GM19240 (cell line): ENCODE measurements around the gene BCKDHB.

Source experiments
- DNase-seq: peaks from one replicate; pipeline ENCODE4 v3.0.0; 2011; ENCODE audit warnings: low spot score; ENCODE audit not compliant: insufficient read length

The BCKDHB gene

DNA sequence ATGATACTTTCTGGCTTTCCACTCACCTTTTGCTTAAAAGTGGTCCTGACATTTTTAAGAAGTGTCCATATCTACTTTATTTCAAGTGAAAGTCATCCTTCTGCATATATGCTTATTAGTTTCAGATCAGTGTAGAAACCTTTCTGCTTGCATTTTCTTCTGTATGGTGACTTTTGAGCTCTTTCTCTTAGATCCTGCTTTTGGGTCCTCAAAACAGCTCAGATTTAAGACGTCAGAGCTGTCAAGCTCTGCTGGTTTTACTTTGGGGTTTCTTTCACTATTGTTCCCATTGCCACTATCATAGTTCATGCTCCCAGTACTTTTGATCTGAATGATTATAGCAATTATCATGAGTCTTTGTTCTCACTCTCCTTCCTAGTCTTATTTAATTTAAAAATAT, 41.7 kb downstream of the BCKDHB start:
- no peak for DNase-seq

DNA sequence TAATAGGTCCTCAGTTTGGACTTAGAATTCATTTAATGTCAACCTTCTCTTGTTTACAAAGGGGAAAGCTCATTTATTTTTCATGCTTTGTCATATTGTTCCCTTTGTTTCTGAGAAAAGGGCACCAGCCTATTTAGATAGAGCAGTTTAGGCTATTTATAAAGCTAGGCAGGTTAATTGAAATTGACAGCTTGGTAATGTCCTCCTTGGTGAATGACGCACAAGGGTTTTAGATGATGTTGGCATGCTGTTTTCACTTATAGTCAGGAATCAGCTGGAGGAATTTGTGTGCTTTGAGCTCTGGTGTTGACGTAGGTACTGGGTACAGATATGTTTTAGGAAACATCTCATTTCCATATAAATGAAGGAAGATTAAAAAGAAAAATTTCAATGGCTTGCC, 45.2 kb downstream of the BCKDHB start:
- no peak for DNase-seq

DNA sequence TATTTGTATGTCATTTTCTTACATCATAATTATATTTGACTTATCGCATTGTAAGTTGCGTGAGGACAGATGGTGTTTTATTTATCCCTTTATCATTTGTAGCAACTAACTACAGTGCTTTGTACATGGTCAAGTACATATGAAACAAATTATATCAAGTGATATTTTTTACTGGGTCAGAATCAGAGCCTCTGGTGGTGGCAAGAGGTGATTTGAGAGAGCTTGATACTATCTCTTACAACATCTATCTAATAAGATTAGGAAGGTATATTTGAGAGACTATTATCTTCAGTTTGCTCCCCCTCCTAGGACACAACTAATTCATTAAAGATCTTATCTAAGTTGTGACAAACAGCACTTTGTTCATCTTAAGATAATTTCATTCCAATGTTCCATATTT, 47.7 kb downstream of the BCKDHB start:
- no peak for DNase-seq

DNA sequence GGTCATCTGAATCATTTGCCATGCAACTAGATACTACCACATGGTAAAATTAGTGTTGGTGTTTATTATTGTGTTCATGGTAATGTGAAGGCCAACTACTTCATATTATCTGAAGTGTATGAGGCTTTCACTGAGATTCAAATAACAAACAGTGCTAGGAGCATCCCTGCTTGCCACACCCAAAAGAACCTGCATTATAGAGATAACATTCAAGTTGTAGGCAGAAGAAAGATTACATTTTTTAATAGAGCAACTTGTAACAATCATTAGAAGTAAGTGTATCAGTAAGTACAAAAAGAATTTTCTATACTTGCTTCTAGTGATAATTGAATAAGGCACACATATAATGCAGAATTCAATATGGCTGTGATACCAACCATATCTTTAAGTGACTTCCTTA, 49.8 kb downstream of the BCKDHB start:
- no peak for DNase-seq

DNA sequence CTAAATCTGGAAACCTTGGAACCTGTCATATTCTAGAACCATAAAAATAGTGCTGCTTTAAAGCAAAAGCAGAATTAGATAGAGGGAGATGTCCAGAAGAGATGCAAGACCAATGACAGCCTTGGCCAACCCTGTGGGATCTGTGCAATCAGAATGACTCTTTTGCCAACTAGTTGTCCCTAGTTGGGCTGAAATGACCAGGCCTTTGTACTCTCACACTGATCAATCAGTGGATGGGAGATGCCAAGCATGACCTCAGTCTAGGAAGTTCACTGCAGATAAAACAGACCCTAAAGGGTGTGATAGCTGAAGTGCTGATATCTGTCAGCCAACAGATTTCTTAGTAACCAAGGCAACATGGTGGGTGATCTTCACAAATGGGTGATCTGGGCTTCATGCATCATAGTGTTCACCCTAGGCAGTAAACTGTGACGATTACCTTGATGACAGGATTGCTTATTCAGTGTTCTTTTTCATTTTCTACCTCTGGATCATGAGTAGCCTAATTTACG, 52.1 kb downstream of the BCKDHB start:
- DNase-seq, result no peak

DNA sequence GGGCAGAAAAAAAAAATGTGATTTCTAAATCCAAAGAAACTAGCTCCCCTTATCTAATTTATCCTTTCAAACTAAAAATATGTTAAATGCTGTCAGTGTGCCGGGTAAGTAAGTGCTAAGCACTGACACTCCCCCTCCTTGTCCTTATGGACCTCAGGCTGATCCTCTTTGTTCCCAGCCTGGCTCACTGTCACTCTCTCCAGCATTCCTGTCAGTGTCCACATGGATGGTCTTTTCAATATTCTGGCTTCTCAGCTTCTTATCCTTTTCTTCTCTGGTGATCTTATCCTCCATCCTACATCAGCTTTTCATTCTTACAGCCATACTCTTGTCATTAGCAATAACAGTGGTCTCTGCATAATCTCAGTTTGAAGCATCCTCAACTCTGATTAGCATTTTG, 55.0 kb downstream of the BCKDHB start:
- DNase-seq, result no peak

DNA sequence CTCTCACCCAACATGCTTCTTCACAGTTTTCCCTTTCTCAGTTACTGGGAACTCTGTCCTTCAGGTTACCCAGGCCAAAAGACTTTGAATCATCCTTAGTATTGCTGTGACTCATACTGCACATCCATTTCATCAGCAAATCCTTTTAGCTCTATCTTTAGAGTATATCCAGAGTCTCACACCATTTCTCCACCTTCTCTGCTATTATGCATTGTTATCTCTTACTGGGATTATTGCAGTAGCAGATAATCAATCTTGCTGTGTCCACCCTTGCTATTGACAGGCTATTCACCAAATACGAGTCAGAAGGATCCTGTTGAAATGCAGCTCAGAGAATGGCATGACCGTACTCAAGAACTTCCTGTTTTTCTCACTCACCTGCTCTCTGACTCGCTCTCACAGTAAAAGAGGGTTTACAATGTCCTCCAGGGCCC, 57.3 kb downstream of the BCKDHB start:
- DNase-seq, result no peak

DNA sequence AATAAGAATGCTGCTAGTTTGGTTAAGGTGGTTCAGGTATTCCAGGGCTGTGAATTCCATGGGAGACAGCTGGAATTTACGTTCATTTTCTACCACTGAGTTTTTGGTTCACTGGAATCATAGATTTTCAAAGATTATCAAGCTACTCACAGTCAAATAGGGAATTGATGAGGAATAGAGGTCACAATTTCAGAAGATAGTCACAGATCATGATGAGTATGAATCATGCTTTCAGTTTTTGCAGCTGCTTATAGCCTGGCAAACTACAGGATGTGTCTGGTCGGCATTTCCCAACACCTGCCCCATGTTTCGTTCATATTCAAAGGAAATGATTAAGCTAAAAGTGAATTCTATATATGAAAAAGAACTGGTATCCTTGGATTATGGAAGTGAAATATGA, 58.7 kb downstream of the BCKDHB start:
- no peak for DNase-seq

DNA sequence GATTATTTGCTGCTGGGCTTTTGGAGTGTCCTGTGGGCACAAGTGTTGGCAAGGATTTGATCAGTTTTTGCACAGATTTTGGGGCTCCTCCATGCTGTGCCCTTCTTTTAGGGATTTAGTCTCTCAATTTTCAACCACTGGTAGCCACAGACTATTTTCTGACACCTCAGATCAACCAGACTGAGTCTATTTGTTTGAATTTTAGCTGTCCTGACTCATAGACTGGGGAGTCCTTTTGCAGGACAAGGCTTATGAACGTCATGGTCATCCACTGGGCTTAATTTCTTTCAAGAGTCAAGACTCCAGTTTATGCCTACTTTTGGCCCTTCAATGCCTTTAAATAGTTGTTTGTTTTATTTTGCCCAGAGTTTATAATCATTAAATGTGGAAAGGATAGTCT, 59.3 kb downstream of the BCKDHB start:
- DNase-seq, result no peak

DNA sequence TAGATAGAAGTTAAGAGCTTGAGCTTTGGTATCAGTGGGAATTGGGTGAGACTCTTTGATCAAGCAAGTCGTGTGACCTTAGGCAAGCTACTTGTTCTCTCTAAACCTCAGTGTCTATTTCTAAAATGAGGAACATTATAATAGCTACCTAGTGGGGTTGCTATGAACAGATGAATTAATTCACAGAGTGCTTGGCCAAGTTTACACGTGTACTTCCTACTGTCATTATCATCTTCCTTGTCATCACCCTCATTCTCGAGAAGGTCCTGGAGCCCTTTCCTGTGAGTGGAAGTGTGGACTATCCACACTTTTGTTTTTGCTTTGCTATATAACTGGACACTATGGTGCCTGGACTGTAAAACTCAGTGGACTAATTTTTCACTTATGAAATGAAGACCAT, 64.0 kb downstream of the BCKDHB start:
- DNase-seq, result no peak

DNA sequence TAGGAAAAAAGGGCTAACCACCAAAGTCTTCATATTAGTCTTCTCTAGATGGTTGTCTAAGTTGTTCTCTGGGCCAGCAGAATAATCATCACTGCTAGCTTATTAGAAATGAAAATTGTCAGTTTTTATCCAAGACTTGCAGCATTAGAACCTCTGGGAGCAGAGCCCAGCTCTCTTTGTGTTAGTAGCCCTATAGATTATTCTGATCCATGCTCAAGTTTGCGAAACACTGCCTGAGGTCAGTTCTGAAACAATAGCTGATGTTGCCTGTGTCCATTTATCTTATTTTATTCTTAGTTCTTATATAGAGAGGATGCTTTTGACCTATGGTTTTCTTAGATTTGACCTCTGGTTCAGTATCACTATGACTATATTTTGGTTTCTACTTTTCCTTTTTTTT, 66.9 kb downstream of the BCKDHB start:
- no peak for DNase-seq

DNA sequence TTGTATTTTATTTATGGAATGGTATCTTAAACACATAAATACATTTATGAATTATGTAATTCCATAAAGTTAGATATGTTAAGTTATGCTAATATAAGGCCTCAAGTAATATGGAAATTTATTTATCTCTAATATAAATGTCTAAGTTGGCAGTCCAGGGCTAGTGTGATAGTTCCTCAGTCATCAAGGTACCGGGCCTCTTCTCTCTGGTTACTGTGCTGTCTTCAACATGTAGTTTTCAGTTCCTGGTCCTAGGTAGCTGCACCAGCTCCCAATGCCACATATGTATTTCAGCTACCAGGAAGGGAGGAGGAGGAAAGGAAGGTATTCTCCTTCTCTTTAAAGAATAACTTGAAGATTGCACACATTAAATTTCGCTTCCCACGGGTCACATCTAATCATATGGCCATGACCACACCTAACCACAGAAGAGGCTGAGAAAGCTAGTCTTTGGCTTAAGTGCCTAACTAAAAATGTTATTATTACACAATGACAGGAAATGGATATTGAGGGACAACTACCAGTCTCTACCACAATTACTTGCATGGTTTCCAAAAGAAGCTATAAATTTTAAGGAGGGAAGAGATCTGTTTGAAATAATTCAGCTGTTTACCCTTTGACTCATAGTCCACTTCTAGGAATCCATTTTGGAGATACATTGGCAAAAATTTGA, 68.6 kb downstream of the BCKDHB start:
- DNase-seq, result no peak

DNA sequence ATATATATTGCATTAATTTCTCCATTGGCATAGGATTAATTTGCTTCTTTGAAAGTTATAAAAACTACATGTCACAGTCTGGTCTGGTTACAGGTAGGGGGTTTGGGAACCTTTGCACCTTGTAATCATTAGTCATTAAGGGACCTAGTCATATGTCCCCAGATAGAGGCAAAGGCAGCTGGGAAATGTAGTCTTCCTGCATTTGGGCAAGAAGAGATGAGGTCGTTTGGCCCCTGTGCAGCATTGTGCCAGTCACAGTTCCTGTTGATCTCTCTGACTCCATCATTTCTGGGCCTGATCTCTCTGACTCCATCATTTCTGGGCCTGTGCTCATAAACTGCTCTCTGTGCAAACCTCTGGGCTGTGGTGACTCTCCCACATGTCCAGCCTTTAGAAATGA, 73.2 kb downstream of the BCKDHB start:
- no peak for DNase-seq

DNA sequence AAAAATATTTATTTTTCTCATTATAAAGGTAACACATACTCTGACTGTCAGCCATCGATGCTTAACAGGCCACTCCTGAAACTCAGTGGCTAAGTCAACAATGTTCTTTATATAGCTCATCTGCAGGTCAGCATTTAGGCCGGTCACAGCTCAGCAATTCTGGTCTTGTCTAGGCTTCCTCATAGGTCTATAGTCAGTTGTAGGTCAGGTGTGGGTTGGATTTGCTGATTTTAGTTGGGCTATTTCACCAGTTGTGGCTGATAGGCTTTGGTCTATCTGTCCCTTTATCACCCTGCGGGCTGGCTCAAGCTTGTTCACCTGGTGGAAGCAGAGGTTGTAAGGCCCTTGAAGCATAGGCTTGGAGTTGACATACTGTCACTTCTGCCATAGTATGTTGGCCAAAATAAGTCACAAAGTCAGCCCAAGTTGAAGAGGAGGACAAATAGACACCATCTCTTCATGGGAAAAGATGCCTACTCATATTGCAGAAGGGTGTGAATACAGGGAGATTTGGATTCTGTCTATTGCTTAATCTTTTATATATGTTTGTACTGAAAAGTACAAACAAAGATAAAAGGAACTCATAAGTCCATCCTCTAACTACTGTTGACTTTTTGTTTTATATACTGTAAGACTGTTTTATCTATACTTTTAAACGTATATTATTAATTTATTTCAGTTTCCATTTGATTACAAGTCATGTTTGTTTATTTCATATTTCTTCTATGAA, 75.0 kb downstream of the BCKDHB start:
- DNase-seq, result no peak

DNA sequence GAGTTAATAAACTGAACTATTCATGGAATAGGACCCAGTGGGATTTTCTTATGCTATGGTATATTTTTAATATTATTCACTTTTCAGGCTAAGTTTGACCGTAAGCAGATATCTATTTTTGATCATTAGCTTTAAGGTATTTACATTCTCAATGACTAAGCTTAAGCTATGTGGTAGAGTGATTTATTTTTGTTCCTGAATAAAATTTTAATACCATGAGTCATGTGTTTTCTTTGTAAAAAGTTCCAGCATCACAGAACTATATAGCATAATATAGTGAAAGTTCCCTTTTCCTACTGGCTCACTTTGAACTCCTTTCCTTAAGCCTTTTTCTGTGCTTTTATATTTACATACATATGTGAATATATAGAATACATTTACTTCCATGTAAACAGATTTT, 75.8 kb downstream of the BCKDHB start:
- DNase-seq, result no peak

DNA sequence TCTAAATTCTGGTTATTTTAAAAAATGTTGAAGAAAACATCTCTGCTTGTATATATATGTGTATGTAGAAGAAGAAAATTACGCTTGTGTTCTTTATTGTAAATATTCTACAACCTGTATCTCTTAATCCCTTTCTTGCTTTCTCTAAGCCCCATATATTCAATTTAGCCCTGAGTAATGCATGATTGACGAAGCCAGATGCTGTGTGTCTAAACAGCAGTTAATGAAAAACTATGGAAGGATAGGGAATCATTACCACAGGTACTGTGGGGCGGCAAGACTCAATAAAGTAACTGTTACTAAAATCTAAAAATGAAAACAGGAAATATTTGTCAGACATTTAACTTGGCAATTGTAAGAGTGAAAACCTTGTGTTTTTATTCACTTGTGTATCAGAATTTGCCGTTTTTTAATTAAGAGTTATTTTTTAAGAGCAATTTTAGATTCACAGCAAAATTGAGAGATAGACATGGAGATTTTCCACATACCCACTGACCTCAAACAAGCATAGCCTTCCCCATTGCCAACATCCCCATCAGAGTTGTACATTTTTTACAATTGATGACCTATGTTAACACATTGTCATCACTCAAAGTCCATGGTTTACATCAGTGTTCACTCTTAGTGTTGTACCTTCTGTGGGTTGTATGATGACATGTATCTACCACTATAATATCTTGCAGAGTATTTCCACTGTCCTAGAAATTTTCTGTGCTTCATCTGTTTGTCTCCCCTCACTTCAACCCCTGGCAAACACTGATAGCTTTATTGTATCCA, 76.7 kb downstream of the BCKDHB start:
- DNase-seq, result no peak

DNA sequence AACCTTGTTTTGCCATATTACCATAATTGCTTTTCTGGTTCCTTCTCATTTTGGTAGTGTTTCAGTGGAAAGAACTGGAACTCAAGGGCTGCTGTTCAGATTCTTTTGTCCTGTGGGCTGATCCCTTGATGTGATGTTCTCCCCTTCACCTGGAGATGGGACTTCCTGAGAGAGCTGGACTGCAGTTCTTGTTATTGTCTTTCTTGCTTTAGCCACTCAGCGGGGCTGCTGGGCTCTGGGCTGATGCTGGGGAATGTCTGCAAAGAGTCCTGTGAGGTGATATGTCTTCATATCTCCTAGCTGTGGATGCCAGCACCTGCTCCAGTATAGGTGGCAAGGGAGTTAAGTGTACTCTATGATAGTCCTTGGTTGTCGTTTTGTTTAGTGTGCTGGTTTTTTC, 79.0 kb downstream of the BCKDHB start:
- DNase-seq, result no peak

DNA sequence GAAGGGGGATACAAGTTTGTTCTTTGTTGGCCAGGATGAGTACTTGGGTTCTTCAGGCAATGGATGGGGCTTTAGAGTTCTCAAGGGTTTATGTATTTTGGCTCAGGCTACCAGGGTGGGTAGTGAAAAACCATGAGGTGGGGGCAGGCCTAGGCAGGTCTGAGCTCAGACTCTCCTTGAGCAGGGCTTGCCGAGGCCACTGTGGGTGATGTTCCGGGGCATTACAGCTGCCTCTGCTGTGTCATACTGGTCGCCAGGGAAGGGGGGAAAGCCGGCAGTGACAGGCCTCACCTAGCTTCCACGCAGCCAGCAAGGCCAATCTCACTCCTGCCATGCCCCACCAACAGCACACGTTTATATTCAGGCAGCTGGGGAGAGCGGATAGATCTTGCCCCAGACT, 79.6 kb downstream of the BCKDHB start:
- no peak for DNase-seq

DNA sequence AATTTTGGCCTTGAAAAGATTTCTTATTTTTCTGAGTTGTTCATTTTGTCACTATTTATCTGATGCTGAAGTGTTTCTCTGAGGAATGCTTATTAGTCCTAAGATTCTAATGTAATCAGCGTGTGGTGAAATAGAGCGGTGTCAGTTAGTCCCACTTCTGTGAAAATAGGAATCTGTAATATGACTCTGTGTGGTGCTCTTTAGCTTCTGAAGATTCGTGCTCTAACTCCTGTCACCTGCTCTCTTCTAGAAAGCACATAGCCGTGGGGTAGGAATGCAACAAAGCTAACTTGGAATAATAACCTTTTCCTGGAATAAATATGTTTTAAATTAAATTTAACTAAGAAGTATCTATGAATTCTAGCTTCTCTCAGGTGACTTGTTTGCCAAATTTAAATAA, 90.4 kb downstream of the BCKDHB start:
- DNase-seq, result no peak

DNA sequence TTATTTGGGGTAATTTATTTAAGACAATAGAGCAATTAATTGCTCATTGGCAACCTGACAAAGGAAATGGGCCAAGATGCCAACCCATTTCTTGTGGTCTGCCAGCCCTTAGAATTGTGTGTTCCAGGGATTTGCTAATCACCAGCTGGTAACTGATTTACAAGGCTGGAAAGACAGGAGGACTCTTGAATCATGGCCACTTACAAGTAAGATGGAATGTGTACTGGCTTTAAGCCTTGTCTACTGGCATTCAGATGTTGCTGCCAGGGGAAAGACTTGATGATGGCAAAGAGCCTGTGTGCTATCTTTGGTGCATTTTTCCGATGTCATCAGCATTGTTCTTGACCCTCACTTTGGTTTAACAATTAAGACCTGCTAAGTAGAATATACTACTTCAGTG, 91.0 kb downstream of the BCKDHB start:
- no peak for DNase-seq

DNA sequence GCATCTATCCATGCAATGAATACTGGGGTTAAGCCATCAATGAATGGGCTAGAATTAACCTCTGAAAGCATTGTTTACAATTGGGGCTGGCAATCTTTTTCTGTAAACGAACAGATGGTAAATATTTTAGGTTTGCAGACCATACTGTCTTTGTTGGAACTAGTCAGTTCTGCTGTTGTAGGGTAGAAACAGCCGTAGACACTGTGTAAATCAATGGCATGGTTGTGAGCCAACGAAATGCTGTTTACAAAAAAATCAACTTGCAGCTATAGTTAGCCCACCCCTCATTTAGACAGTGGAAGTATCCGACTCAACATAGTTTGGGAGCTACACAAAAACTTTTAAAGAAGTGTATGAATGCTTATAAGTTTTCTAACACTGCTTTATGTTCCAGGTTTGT, 91.5 kb downstream of the BCKDHB start:
- DNase-seq, result no peak

DNA sequence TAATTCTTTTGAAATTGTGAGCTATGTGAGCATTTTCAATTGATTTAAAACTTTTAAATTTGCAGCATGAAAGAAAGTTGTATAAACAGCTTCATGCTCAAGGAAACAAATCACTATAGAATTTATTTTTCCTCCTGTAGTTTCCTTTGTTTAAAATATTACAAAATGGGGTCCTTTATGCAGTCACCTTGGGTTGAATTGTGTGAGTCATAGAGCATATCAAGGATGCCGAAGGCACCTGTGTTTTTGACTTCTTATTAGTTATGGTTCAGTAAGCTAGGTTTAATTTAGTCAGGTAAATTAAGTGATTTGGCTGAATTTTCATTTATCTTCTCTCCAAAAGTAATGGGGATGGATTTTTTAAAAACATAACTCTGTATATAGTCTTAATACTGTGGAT, 96.8 kb downstream of the BCKDHB start:
- no peak for DNase-seq
